WTC11 (cell line): ENCODE measurements around the gene RWDD2A. TPM values are rescaled to one million over a fixed set of nuclear protein-coding genes. Genes with fewer than 3 reads are reported as not detected.
A peak's percentile ranks its signal among the peaks of the same experiment; 100 is the strongest.

ENCODE experiments used
- ATAC-seq: fragments of 200-7000 bp; cut with Tn5 transposase; 2 replicates; pipeline ENCODE4 v1.10.0; 2021; ENCODE audit warnings: mild to moderate bottlenecking, moderate library complexity
- CTCF ChIA-PET: fragments of 300-600 bp; sonication (Branson Sonifier 250); formaldehyde crosslinking; loops from one replicate; lab custom pipeline; 2021; ENCODE audit warnings: antibody characterized with exemption; lab: Charles Lee
- POLR2A ChIA-PET: fragments of 350-600 bp; sonication (Branson Sonifier 250); formaldehyde crosslinking; loops from one replicate; lab custom pipeline; 2021; ENCODE audit warnings: antibody characterized with exemption; lab: Charles Lee
- DNase-seq: peaks from one replicate; pipeline ENCODE4 v3.0.0; 2021; ENCODE audit warnings: low spot score
- H3K27ac Mint-ChIP-seq: 2 replicates; pipeline ENCODE4 v1.8.0; 2021; ENCODE audit warnings: mixed read lengths
- H3K27me3 Mint-ChIP-seq: 2 replicates; pipeline ENCODE4 v1.8.0; 2021; ENCODE audit warnings: low read depth, mild to moderate bottlenecking, moderate library complexity, mixed read lengths
- H3K36me3 Mint-ChIP-seq: 2 replicates; pipeline ENCODE4 v1.8.0; 2021; ENCODE audit warnings: mixed read lengths
- H3K4me1 Mint-ChIP-seq: 2 replicates; pipeline ENCODE4 v1.8.0; 2022; ENCODE audit warnings: mixed read lengths
- H3K4me3 Mint-ChIP-seq: 2 replicates; pipeline ENCODE4 v1.8.0; 2021; ENCODE audit warnings: mild to moderate bottlenecking, moderate library complexity, mixed read lengths
- H3K9me3 Mint-ChIP-seq: 2 replicates; pipeline ENCODE4 v1.8.0; 2021; ENCODE audit warnings: mixed read lengths
- CBFB ChIP-seq: sonication (generic); formaldehyde crosslinking; IDR thresholded peaks from 2 replicates; pipeline ENCODE4 v1.8.1; 2022; ENCODE audit warnings: mild to moderate bottlenecking, low read depth, missing genetic modification reagents
- FOXJ3 ChIP-seq: sonication (generic); formaldehyde crosslinking; IDR thresholded peaks from 2 replicates; pipeline ENCODE4 v1.9.0; 2021; ENCODE audit warnings: missing genetic modification reagents, mild to moderate bottlenecking, borderline replicate concordance
- GRHL2 ChIP-seq: fragments of 250-450 bp; sonication (Bioruptor Pico); IDR thresholded peaks from 2 replicates; pipeline ENCODE4 v1.8.0; 2022; ENCODE audit warnings: mild to moderate bottlenecking, moderate library complexity; ENCODE audit not compliant: insufficient replicate concordance, severe bottlenecking
- JUN ChIP-seq: sonication (generic); formaldehyde crosslinking; IDR thresholded peaks from 2 replicates; pipeline ENCODE4 v1.8.0; 2023; ENCODE audit warnings: mild to moderate bottlenecking, missing genetic modification reagents
- NFE2L1 ChIP-seq: sonication (generic); formaldehyde crosslinking; IDR thresholded peaks from 2 replicates; pipeline ENCODE4 v1.8.1; 2023; ENCODE audit warnings: missing genetic modification reagents
- RELA ChIP-seq: sonication (generic); formaldehyde crosslinking; IDR thresholded peaks from 2 replicates; pipeline ENCODE4 v1.8.1; 2022; ENCODE audit warnings: missing genetic modification reagents, mild to moderate bottlenecking, borderline replicate concordance
- TEAD4 ChIP-seq: sonication (generic); formaldehyde crosslinking; IDR thresholded peaks from 2 replicates; pipeline ENCODE4 v1.8.0; 2022; ENCODE audit warnings: mild to moderate bottlenecking, missing genetic modification reagents
- ZMAT4 ChIP-seq: fragments of 250-450 bp; sonication (Bioruptor Pico); IDR thresholded peaks from 2 replicates; pipeline ENCODE4 v1.9.0; 2021; ENCODE audit warnings: mild to moderate bottlenecking
- ZNF396 ChIP-seq: fragments of 250-450 bp; sonication (Bioruptor Pico); IDR thresholded peaks from 2 replicates; pipeline ENCODE4 v1.8.0; 2021; ENCODE audit warnings: mild to moderate bottlenecking, moderate library complexity, borderline replicate concordance
- ZNF423 ChIP-seq: fragments of 250-450 bp; sonication (Bioruptor Pico); IDR thresholded peaks from 2 replicates; pipeline ENCODE4 v2.1.2; 2022; ENCODE audit warnings: mild to moderate bottlenecking, moderate library complexity
- ZNF425 ChIP-seq: fragments of 250-450 bp; sonication (Bioruptor Pico); conservative IDR thresholded peaks from 2 replicates; pipeline ENCODE4 v1.9.0; 2021; ENCODE audit warnings: mild to moderate bottlenecking
- total RNA-seq: library from RNA; stranded (reverse); gene quantifications from 3 replicates; pipeline ENCODE4 v1.2.3, GENCODE V29; 2021
- TF ChIP-seq, protein P1 (sequence below): fragments of 200-600 bp; IDR thresholded peaks from 2 replicates; pipeline ENCODE4 v1.8.0; 2022; ENCODE audit warnings: antibody characterized with exemption
- TF ChIP-seq, protein P2 (sequence below): sonication (generic); formaldehyde crosslinking; IDR thresholded peaks from 2 replicates; pipeline ENCODE4 v1.8.1; 2023; ENCODE audit warnings: mild to moderate bottlenecking, missing genetic modification reagents, moderate library complexity
- TF ChIP-seq, protein P3 (sequence below): fragments of 250-450 bp; sonication (Bioruptor Pico); IDR thresholded peaks from 2 replicates; pipeline ENCODE4 v1.8.0; 2021; ENCODE audit warnings: mild to moderate bottlenecking

Gene RWDD2A
- total RNA-seq, 1 experiment from 2014 or later = 5.2 TPM

DNA sequence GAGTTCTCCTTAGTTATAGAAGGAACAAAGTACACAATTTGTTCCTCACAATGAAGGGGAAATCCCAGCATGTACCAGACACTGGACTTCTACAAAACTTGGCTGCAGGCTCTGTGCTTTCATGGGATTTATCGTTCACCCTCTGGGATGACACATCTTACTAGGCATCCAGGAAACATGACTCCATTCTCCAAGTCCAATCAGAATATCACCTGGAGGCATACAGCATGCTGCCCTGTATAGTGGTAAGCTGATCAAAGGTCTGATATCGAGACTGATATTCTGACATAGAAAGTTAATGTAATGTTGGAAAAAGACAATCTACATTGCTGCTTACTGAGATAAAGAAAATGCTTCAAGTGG, 6.7 kb downstream of the RWDD2A start:
- H3K4me1 Mint-ChIP-seq = peaks cover 4% of the 10 kb centered on the region
- CTCF ChIA-PET = no interaction called here
- no peak for TF ChIP-seq ZNF396
- TF ChIP-seq, protein P1, sequence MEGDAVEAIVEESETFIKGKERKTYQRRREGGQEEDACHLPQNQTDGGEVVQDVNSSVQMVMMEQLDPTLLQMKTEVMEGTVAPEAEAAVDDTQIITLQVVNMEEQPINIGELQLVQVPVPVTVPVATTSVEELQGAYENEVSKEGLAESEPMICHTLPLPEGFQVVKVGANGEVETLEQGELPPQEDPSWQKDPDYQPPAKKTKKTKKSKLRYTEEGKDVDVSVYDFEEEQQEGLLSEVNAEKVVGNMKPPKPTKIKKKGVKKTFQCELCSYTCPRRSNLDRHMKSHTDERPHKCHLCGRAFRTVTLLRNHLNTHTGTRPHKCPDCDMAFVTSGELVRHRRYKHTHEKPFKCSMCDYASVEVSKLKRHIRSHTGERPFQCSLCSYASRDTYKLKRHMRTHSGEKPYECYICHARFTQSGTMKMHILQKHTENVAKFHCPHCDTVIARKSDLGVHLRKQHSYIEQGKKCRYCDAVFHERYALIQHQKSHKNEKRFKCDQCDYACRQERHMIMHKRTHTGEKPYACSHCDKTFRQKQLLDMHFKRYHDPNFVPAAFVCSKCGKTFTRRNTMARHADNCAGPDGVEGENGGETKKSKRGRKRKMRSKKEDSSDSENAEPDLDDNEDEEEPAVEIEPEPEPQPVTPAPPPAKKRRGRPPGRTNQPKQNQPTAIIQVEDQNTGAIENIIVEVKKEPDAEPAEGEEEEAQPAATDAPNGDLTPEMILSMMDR = no peak
- TF ChIP-seq, protein P2, sequence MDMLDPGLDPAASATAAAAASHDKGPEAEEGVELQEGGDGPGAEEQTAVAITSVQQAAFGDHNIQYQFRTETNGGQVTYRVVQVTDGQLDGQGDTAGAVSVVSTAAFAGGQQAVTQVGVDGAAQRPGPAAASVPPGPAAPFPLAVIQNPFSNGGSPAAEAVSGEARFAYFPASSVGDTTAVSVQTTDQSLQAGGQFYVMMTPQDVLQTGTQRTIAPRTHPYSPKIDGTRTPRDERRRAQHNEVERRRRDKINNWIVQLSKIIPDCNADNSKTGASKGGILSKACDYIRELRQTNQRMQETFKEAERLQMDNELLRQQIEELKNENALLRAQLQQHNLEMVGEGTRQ (CRISPR knock-in tag) = no peak
- TF ChIP-seq JUN (CRISPR knock-in tag) = no peak
- TF ChIP-seq TEAD4 (CRISPR knock-in tag) = no peak
- no peak for TF ChIP-seq CBFB
- no peak for TF ChIP-seq RELA (CRISPR knock-in tag)
- TF ChIP-seq NFE2L1 (CRISPR knock-in tag) = no peak
- TF ChIP-seq ZMAT4 = no peak
- TF ChIP-seq, all 79 proteins: peak for 0
- Mint-ChIP-seq H3K9me3 (no peaks in the 10 kb centered on the region), H3K36me3 (peaks cover 25% of the 10 kb centered on the region), H3K4me3 (no peak overlapping the region), H3K27me3 (no peaks in the 10 kb centered on the region), H3K27ac (no peak overlapping the region)
- ATAC-seq (no peak), DNase-seq (no peak)
- POLR2A ChIA-PET = no interaction called here

DNA sequence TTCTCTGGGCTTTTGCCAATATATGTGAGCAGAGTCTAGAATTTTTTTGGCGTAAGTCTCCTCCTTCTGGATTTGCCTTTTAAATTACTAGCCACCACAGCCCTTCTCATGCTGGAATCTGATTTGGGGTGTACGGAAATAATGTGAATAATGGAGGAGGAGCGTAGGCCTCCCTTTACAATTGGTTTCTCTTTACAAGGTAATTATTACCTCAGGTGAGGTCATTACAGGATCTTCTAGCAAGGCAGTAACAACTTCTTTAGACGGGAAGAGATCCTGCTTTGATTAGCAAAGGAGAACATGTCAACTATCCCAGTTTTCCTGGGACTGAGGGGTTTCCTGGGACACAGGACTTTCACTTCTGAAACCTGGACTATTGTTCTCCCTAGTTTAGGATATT, 8.9 kb downstream of the RWDD2A start:
- no peaks in the 10 kb centered on the region for H3K27me3 Mint-ChIP-seq
- no peak overlapping the region for H3K4me3 Mint-ChIP-seq
- POLR2A ChIA-PET = no interaction called here
- H3K9me3 Mint-ChIP-seq = peaks cover 3% of the 10 kb centered on the region; the same call in 1 of the 2 replicates
- H3K27ac Mint-ChIP-seq = no peak overlapping the region
- CTCF ChIA-PET = no interaction called here
- TF ChIP-seq, protein P3, sequence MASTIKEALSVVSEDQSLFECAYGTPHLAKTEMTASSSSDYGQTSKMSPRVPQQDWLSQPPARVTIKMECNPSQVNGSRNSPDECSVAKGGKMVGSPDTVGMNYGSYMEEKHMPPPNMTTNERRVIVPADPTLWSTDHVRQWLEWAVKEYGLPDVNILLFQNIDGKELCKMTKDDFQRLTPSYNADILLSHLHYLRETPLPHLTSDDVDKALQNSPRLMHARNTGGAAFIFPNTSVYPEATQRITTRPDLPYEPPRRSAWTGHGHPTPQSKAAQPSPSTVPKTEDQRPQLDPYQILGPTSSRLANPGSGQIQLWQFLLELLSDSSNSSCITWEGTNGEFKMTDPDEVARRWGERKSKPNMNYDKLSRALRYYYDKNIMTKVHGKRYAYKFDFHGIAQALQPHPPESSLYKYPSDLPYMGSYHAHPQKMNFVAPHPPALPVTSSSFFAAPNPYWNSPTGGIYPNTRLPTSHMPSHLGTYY (CRISPR knock-in tag) = no peak
- TF ChIP-seq FOXJ3 (CRISPR knock-in tag) = no peak
- no peak for TF ChIP-seq GRHL2
- no peak for TF ChIP-seq ZNF425 (CRISPR knock-in tag)
- TF ChIP-seq, all 79 proteins: peak for 0
- no peaks in the 10 kb centered on the region for H3K4me1 Mint-ChIP-seq
- no peak for DNase-seq
- no peak for ATAC-seq
- H3K36me3 Mint-ChIP-seq = peaks cover 4% of the 10 kb centered on the region

- DNase-seq (peak; percentile 49), ATAC-seq (peak; percentile 97)
- H3K27ac Mint-ChIP-seq = no peak overlapping the region
- ChIA-PET POLR2A (interaction anchor here (1.0 kb wide), 1 partner anchor 148 kb away, joined by 4 read pairs; the partner anchor contains the start of gene DOP1A), CTCF (interaction anchor here (0.6 to 2.9 kb wide), 15 partner anchors 9 to 321 kb away, joined by 3 to 60 read pairs (median 6); partner anchors contain the start of genes DOP1A, PRSS35, RWDD2A and UBE3D)
- no peaks in the 10 kb centered on the region for H3K9me3 Mint-ChIP-seq
- TF ChIP-seq, protein P1 = peak; percentile 44
- TF ChIP-seq ZNF423 (CRISPR knock-in tag) = no peak
- no peak overlapping the region for H3K4me3 Mint-ChIP-seq
- no peaks in the 10 kb centered on the region for H3K27me3 Mint-ChIP-seq
- H3K36me3 Mint-ChIP-seq = no peaks in the 10 kb centered on the region
- H3K4me1 Mint-ChIP-seq = no peaks in the 10 kb centered on the region
These were observed 22.2 kb downstream of the RWDD2A start for GRCh38 chr6:83215131-83216047.
